NCI-H2081 treated with DMSO at 0.1 percent for 48 hours (cell line): ENCODE measurements around the gene PPM1E.
"Not testable (repeated sequence)": the region's sequence is repeated elsewhere in the genome, so short reads cannot be mapped to it uniquely, and the experiment has no call there.

Experiments used
- DNase-seq: peaks from one replicate; lab custom pipeline; 2025; lab: John Stamatoyannopoulos, UW

Gene PPM1E

GRCh38 chr17:58947824-58948223 is 192.2 kb downstream of the PPM1E start:
- no peak for DNase-seq

- not testable (repeated sequence) for DNase-seq
Observed at GRCh38 chr17:58954358-58954757, 198.7 kb downstream of the PPM1E start.

GRCh38 chr17:58956997-58957724 is 201.5 kb downstream of the PPM1E start:
- no peak for DNase-seq

GRCh38 chr17:58957725-58958073 is 202.0 kb downstream of the PPM1E start:
- not testable (repeated sequence) for DNase-seq

GRCh38 chr17:58960068-58960467 is 204.4 kb downstream of the PPM1E start:
- no peak for DNase-seq

- no peak for DNase-seq
Observed at GRCh38 chr17:58965221-58965620, 209.6 kb downstream of the PPM1E start.

GRCh38 chr17:58966208-58966607 is 210.6 kb downstream of the PPM1E start:
- DNase-seq = no peak

GRCh38 chr17:58968426-58969061 is 212.9 kb downstream of the PPM1E start:
- DNase-seq = no peak

- DNase-seq = peak; percentile 27
Observed at GRCh38 chr17:58969156-58969555, 213.5 kb downstream of the PPM1E start.

GRCh38 chr17:58969612-58970011 is 214.0 kb downstream of the PPM1E start:
- no peak for DNase-seq

- DNase-seq = no peak
Observed at GRCh38 chr17:58970609-58971450, 215.2 kb downstream of the PPM1E start.

GRCh38 chr17:58974354-58974753 is 218.7 kb downstream of the PPM1E start:
- DNase-seq = no peak

GRCh38 chr17:58976541-58976940 is 220.9 kb downstream of the PPM1E start:
- no peak for DNase-seq

- DNase-seq = no peak
Observed at GRCh38 chr17:58980706-58981481, 225.2 kb downstream of the PPM1E start.

GRCh38 chr17:58982626-58983025 is 227.0 kb downstream of the PPM1E start:
- no peak for DNase-seq

- DNase-seq = no peak
Observed at GRCh38 chr17:58985367-58985766, 229.7 kb downstream of the PPM1E start.

GRCh38 chr17:58985971-58986370 is 230.3 kb downstream of the PPM1E start:
- no peak for DNase-seq

GRCh38 chr17:58989629-58990028 is 234.0 kb downstream of the PPM1E start:
- DNase-seq = no peak

- no peak for DNase-seq
Observed at GRCh38 chr17:58991718-58992331, 236.2 kb downstream of the PPM1E start.

GRCh38 chr17:58993311-58993710 is 237.7 kb downstream of the PPM1E start:
- DNase-seq = no peak

GRCh38 chr17:58995247-58995940 is 239.7 kb downstream of the PPM1E start:
- DNase-seq = no peak
